Measurements from ENCODE around the gene TTYH1.

The TTYH1 gene

DNA sequence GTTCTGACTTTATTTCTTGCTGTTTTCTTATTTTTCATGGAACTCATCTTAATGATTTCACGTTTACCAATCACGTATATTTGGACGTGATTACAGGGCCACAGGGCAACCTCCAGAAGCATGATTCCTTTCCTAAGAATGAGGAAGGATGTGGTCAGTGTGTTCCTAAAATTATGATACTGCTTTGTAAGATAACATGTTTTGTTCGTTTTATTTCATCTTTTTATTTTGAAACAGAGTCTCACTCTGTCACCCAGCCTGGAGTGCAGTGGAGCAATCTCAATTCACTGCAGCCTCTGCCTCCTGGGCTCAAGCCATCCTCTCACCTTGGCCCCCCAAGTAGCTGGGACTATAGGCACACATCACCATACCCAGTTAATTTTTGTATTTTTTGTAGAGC, 25.7 kb upstream of the TTYH1 start:
- TF ChIP-seq, protein P1, sequence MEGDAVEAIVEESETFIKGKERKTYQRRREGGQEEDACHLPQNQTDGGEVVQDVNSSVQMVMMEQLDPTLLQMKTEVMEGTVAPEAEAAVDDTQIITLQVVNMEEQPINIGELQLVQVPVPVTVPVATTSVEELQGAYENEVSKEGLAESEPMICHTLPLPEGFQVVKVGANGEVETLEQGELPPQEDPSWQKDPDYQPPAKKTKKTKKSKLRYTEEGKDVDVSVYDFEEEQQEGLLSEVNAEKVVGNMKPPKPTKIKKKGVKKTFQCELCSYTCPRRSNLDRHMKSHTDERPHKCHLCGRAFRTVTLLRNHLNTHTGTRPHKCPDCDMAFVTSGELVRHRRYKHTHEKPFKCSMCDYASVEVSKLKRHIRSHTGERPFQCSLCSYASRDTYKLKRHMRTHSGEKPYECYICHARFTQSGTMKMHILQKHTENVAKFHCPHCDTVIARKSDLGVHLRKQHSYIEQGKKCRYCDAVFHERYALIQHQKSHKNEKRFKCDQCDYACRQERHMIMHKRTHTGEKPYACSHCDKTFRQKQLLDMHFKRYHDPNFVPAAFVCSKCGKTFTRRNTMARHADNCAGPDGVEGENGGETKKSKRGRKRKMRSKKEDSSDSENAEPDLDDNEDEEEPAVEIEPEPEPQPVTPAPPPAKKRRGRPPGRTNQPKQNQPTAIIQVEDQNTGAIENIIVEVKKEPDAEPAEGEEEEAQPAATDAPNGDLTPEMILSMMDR (IDR thresholded peaks at IDR 0.05; ENCODE audit: low read depth, low read length), result no peak
- no peak overlapping the region for H3K4me3 ChIP-seq (ENCODE audit: low read depth, low read length)

DNA sequence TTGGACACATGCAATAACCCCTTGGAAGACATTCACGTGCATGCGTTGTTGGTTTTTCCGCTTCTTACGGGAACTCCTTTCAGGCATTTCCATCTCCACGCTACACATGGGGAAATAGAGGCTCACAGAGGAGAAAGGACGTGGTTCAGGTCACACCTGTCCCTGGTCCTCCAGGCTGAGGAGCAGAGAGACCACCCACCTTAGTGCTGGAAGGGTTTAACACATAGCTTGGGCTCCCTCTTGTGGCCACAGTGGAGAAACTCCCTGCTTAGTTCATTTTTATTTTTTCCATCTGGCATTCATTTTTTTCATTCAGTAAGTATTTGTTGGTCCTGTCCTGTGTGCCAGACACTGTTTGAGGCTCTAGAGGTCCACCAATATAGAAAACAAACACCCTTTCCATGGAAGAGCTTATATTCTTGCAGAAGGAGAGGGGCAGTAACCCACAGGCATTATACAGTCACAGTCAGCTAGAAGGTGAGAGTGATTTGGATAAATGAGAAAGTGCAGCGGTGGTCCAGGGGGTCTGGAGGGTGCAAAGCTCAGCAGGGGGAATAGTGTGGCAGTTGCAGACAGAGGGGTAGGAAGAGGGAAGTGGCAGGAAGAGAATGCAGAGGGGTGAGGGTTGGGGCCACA, 24.2 kb upstream of the TTYH1 start:
- H3K4me3 ChIP-seq (ENCODE audit: low read depth, low read length), result no peak overlapping the region

DNA sequence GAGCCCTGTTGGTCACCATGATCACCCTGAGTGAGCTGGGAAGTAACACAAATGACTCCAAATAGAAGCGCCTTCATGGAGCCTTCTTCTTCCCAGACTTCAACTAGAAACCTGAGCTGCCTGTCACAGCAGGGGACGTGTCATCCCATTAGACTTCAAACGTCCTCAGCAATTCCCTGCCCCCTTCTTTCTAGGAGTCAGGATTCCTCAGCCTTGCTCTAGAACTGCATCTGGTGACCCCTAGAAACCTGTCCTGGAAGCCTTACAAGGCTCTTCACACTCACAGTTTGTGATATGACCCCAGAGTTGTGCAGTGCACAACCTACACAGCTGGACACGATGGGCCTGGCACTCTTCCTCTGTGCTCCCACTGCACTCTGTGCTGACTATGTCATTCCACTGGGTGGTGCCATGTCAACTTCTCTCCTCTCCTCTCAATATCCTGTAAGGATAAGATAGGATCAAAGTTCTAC, 23.6 kb upstream of the TTYH1 start:
- no peak overlapping the region for H3K4me3 ChIP-seq (ENCODE audit: low read depth, low read length)
- TF ChIP-seq, protein P1 (IDR thresholded peaks at IDR 0.05; ENCODE audit: low read depth, low read length), result no peak

More for the DNA sequence above, 24.2 kb upstream of the TTYH1 start:
- TF ChIP-seq, protein P1 (IDR thresholded peaks at IDR 0.05; ENCODE audit: low read depth, low read length), result peak; percentile 79

DNA sequence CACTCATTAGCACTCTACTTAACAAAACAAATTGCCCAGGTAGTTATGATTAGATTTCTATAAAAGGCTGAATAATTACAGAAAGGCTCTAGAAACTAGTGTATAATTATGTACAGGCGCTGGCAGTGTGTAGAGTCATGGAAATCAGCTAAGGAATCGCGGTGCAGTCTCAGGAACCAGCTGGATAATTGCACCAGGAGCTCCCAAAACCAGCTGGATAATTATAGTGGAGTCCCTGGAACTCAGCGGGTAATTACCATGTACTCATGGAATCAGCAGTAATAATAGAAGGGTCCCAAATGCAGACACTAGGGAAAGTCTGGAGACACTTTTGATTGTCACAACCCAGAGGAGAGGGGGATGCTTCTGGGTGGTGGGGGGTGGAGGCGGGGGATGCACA, 23.2 kb upstream of the TTYH1 start:
- no peak overlapping the region for H3K4me3 ChIP-seq (ENCODE audit: low read depth, low read length)
- TF ChIP-seq, protein P1 (IDR thresholded peaks at IDR 0.05; ENCODE audit: low read depth, low read length), result no peak

DNA sequence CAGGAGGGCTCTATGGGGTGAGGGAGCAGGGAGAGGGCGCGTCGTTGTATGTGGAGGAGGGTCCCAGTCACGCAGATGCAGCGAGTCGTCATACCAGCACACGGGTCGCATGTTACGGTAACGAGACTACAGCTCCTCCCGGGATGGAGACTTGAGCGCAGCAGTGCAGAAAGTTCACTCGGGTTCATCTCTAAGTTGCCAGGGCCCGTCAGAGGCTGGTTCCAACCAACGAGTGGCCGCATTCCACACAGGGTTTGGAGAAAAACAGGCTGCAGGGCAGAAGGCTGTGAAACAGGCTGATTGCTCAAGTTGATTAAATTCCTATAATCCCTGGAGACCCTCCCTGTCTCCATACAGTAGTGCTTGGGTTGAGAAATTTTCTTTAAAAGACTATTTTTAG, 21.9 kb upstream of the TTYH1 start:
- TF ChIP-seq, protein P1 (IDR thresholded peaks at IDR 0.05; ENCODE audit: low read depth, low read length), result no peak
- H3K4me3 ChIP-seq (ENCODE audit: low read depth, low read length), result no peak overlapping the region

DNA sequence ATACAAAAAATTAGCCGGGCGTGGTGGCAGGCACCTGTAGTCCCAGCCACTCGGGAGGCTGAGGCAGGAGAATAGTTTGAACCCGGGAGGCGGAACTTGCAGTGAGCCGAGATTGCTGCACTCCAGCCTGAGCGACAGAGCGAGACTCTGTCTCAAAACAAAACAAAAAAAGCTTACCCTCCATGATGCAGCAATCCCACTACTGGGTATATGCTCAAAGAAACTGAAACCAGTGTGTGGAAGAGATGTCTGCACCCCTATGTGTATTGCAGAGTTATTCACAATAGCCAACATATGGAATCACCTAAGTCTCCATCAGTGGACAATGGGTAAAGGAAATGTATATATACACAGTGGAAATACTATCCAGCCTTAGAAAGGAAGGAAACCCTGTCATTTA, 19.6 kb upstream of the TTYH1 start:
- TF ChIP-seq, protein P1 (IDR thresholded peaks at IDR 0.05; ENCODE audit: low read depth, low read length), result no peak

DNA sequence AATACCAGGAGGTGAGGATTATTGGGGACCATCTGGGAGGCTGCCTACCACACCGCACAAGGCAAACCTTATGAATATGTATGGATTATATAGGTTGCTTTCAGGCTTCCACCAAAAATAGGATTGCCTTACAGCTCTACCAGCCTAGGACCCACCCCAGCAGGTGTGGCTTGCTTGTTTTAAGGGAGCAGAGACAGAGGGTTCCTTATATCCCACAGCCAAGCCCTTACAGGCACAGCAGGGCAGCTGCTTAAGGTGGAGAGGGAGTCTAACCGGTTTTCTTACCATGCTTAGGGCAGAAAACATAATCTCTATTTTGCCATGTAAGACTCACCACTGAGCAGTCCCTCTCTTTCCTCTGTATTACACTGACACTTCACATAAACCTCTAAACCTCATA, 16.1 kb upstream of the TTYH1 start:
- TF ChIP-seq, protein P1 (IDR thresholded peaks at IDR 0.05; ENCODE audit: low read depth, low read length), result no peak
- no peak overlapping the region for H3K4me3 ChIP-seq (ENCODE audit: low read depth, low read length)

More for the DNA sequence above, 19.6 kb upstream of the TTYH1 start:
- H3K4me3 ChIP-seq (ENCODE audit: low read depth, low read length), result no peak overlapping the region

All from WI38 (cell line).